Measurements from ENCODE around the gene ZEB1.

Gene ZEB1

DNA sequence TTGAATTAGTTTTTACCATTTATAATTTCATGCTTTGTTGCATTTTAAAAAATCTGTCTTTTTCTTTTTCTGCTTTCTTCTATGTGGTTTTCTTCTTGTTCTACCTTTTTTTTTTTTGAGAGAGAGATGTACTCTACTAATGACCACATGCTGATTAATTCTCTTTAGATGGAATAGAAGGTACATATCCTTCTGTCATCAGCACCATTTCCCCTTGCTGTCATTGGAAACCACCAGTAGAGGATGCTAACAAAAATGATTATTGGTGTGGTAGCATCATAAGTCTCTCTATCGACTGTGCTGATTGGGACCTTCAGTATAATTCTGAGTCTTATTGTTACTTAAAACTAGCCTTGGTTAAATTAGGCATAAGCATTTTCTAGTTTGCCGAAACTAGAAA, 3.6 kb downstream of the ZEB1 start:
- peak overlapping the region; percentile 82 for H3K4me3 ChIP-seq (ENCODE audit: control insufficient read depth, low read depth, low read length)
- DNase-seq (ENCODE audit: low read depth), result peak; percentile 47
- TF ChIP-seq, protein P1, sequence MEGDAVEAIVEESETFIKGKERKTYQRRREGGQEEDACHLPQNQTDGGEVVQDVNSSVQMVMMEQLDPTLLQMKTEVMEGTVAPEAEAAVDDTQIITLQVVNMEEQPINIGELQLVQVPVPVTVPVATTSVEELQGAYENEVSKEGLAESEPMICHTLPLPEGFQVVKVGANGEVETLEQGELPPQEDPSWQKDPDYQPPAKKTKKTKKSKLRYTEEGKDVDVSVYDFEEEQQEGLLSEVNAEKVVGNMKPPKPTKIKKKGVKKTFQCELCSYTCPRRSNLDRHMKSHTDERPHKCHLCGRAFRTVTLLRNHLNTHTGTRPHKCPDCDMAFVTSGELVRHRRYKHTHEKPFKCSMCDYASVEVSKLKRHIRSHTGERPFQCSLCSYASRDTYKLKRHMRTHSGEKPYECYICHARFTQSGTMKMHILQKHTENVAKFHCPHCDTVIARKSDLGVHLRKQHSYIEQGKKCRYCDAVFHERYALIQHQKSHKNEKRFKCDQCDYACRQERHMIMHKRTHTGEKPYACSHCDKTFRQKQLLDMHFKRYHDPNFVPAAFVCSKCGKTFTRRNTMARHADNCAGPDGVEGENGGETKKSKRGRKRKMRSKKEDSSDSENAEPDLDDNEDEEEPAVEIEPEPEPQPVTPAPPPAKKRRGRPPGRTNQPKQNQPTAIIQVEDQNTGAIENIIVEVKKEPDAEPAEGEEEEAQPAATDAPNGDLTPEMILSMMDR (conservative IDR thresholded peaks at IDR 0.05; ENCODE audit: control insufficient read depth, insufficient read depth, low read depth, low read length), result peak; percentile 47

DNA sequence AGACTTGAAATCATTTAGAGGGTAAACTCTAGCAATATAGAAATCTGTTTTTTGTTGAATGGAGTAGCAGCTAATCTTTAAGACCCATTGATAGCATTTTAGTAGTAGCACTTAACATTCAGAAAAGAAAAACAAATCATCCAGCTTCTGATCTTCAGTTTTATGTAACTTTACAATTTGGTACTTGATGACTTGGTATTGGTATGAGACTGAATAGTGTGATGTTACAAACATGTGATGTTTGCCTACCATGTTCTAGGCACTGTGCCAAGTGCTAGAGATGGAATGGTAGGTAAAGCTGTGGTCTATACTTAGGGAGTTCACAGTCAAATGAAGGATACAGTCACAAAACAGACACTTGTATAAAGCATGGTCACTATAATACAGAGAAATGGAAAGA, 21.3 kb downstream of the ZEB1 start:
- H3K4me3 ChIP-seq (ENCODE audit: control insufficient read depth, low read depth, low read length), result no peak overlapping the region
- no peak for DNase-seq (ENCODE audit: low read depth)
- TF ChIP-seq, protein P1 (conservative IDR thresholded peaks at IDR 0.05; ENCODE audit: control insufficient read depth, insufficient read depth, low read depth, low read length), result no peak

DNA sequence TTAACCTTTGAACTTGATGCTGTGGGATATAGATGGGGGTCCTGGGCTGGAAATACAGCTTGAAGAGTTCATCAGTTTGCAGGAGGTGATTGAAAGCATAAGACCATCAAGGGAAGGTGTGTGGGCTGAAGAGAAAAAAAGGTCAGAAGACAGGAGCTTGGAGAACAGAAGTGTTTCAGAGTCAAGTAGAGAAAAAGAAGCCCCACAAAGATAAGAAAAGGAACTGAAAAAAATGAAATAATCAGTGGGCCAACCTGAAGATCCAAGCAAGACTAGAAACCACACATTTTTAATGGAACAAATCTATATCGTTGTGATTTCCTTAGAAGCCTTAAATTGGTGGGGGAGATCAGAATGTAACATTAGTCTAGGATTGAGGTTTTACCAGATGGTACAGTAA, 22.5 kb downstream of the ZEB1 start:
- TF ChIP-seq, protein P1 (conservative IDR thresholded peaks at IDR 0.05; ENCODE audit: control insufficient read depth, insufficient read depth, low read depth, low read length), result no peak
- H3K4me3 ChIP-seq (ENCODE audit: control insufficient read depth, low read depth, low read length), result no peak overlapping the region
- no peak for DNase-seq (ENCODE audit: low read depth)

DNA sequence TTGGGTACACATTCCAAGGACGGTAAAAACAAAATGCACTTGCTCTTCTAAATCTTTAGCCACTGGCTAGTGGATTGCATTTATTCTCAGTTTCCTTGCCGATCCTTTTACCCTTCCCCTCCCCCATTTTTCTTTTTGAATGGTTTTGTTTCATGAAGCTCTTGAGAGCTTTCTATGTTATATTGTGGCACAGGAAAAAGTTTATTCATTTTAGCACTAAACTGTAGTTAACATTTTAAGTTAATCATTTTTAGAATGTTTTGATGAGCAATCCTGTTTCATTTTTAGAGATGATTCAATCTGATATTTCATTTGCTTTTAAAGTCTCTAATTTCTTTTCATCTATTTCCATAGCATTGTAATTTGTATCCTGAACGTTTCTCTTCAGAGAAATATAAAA, 24.0 kb downstream of the ZEB1 start:
- no peak overlapping the region for H3K4me3 ChIP-seq (ENCODE audit: control insufficient read depth, low read depth, low read length)
- TF ChIP-seq, protein P1 (conservative IDR thresholded peaks at IDR 0.05; ENCODE audit: control insufficient read depth, insufficient read depth, low read depth, low read length), result no peak
- no peak for DNase-seq (ENCODE audit: low read depth)

DNA sequence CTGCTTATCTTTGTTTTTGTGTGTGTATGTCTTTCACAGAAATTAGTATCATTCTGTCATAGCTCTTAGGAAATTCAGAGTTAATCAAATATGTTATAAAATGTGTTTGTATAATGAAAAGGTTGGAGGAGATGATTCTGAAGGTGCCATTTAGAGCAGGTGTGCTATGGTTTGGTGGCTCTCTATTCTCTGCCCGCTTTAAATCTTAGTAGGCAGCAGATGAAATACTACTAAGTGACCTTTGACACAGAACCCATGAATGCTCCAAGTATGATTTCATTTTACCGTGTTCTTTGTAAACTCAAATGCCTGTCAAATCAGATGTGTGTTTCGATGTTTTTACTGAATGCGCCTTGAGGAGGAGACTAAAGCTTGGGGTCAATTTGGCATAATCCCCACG, 24.5 kb downstream of the ZEB1 start:
- no peak overlapping the region for H3K4me3 ChIP-seq (ENCODE audit: control insufficient read depth, low read depth, low read length)
- DNase-seq (ENCODE audit: low read depth), result no peak
- TF ChIP-seq, protein P1 (conservative IDR thresholded peaks at IDR 0.05; ENCODE audit: control insufficient read depth, insufficient read depth, low read depth, low read length), result no peak

DNA sequence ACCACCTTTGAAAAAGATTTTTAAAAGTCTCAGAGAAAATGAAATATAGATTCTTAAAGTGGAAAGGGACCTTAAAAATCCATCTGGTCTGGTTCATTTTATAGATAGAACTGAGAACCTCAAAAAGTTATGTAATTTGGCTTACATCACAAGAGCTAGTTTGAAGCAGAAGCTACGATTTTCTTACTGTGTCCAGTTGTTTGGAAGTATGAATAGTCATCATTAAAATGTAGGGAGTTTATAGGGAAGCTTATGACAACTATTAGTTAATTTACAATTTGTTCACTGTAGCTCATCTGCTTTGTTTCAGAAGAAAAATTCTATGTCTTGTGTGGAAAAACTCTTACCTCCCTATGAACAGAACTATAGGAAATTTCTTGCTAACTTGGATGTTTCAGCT, 26.9 kb downstream of the ZEB1 start:
- TF ChIP-seq, protein P1 (conservative IDR thresholded peaks at IDR 0.05; ENCODE audit: control insufficient read depth, insufficient read depth, low read depth, low read length), result no peak
- H3K4me3 ChIP-seq (ENCODE audit: control insufficient read depth, low read depth, low read length), result no peak overlapping the region
- DNase-seq (ENCODE audit: low read depth), result no peak

DNA sequence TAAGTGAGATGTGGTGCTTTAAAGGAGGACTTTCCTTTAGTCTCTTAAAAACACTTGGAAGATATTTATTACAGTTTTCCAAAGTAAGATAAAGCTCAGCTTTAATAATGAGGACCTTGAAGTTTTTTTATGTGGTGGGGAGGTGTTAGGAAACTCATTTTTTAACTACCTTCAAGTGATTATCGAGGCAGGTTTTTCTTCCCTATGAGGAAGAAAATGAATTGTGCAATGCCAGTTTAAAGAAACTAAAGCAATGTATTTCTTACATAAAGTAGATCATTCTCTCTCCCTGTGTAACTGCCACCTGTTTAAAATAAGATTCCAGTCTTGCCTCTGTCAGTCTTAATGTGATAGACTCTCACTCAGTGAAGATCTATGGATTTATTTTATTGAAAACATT, 27.9 kb downstream of the ZEB1 start:
- no peak for DNase-seq (ENCODE audit: low read depth)
- TF ChIP-seq, protein P1 (conservative IDR thresholded peaks at IDR 0.05; ENCODE audit: control insufficient read depth, insufficient read depth, low read depth, low read length), result no peak
- no peak overlapping the region for H3K4me3 ChIP-seq (ENCODE audit: control insufficient read depth, low read depth, low read length)
